HG03280 (cell line): ENCODE data around the gene LUC7L.

ENCODE experiments used
- ATAC-seq: cut with Tn5 transposase; IDR thresholded peaks from one replicate; pipeline ENCODE4 v1.9.1; 2021; ENCODE audit warnings: mild to moderate bottlenecking, moderate library complexity; ENCODE audit not compliant: unreplicated experiment

The LUC7L gene

GRCh38 chr16:149024-149660, 80.1 kb downstream of the LUC7L start:
- ATAC-seq, result no peak

- no peak for ATAC-seq
Measured at GRCh38 chr16:146646-147045, 82.6 kb downstream of the LUC7L start.

GRCh38 chr16:144797-145252, 84.4 kb downstream of the LUC7L start:
- ATAC-seq, result no peak

GRCh38 chr16:143456-143855, 85.8 kb downstream of the LUC7L start:
- ATAC-seq, result no peak

GRCh38 chr16:143047-143446, 86.2 kb downstream of the LUC7L start:
- ATAC-seq, result no peak

GRCh38 chr16:142405-142967, 86.8 kb downstream of the LUC7L start:
- ATAC-seq, result no peak

GRCh38 chr16:140175-140857, 88.9 kb downstream of the LUC7L start:
- no peak for ATAC-seq
